ENCODE results near the gene PDE7B.

- TF ChIP-seq, protein P1, sequence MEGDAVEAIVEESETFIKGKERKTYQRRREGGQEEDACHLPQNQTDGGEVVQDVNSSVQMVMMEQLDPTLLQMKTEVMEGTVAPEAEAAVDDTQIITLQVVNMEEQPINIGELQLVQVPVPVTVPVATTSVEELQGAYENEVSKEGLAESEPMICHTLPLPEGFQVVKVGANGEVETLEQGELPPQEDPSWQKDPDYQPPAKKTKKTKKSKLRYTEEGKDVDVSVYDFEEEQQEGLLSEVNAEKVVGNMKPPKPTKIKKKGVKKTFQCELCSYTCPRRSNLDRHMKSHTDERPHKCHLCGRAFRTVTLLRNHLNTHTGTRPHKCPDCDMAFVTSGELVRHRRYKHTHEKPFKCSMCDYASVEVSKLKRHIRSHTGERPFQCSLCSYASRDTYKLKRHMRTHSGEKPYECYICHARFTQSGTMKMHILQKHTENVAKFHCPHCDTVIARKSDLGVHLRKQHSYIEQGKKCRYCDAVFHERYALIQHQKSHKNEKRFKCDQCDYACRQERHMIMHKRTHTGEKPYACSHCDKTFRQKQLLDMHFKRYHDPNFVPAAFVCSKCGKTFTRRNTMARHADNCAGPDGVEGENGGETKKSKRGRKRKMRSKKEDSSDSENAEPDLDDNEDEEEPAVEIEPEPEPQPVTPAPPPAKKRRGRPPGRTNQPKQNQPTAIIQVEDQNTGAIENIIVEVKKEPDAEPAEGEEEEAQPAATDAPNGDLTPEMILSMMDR (IDR thresholded peaks at IDR 0.05), result no peak
- no peak for TF ChIP-seq POLR2A (IDR thresholded peaks at IDR 0.05)
Observed at GRCh38 chr6:136060759-136061158, 209.3 kb downstream of the PDE7B start.

All from Peyer's patch (tissue), 4 donors.